HCT116 (cell line): ENCODE data around the gene PRRT1B. TPM values are rescaled to one million over a fixed set of nuclear protein-coding genes. Genes with fewer than 3 reads are reported as not detected.

Experiments
- ATAC-seq: fragments of 200-7000 bp; cut with Tn5 transposase; 2 replicates; pipeline ENCODE4 v1.9.1; 2020; ENCODE audit warnings: mild to moderate bottlenecking, moderate library complexity
- BruUV-seq: library from RNA; stranded (reverse); fragments of 400-500 nt; replicated peaks from 2 replicates; lab custom pipeline; 2021; lab: Mats Ljungman, UMichigan
- CTCF ChIA-PET: fragments of 300-600 bp; sonication (Branson Sonifier 250); formaldehyde crosslinking; loops from one replicate; lab custom pipeline; 2021; ENCODE audit warnings: antibody characterized with exemption; lab: Charles Lee
- POLR2A ChIA-PET: fragments of 300-600, 350-600 bp; sonication (Branson Sonifier 250); formaldehyde crosslinking; loops from one replicate; lab custom pipeline; 2021; ENCODE audit warnings: antibody characterized with exemption; lab: Charles Lee
- RAD21 ChIA-PET, 2 experiments: fragments of 300-600 bp; sonication (Branson Sonifier 250); formaldehyde crosslinking; loops; one replicate each; lab custom pipeline; 2023; ENCODE audit warnings: low total read pairs in 2 of 2; ENCODE audit not compliant: uncharacterized antibody in 2 of 2, unreplicated experiment in 2 of 2, low non-redundant PET in 1 of 2; lab: Charles Lee
- DNase-seq: peaks from one replicate; pipeline ENCODE4 v3.0.0-alpha.2; 2010; ENCODE audit warnings: low read depth, low spot score
- H2AFZ ChIP-seq: fragments of 200-600 bp; shearing (Covaris generic), sonication (generic); 2 replicates; pipeline ENCODE4 v1.6.1; 2017; ENCODE audit warnings: low read depth, mixed run types, mixed read lengths, antibody characterized with exemption, low read length; ENCODE audit not compliant: poor library complexity, severe bottlenecking
- H3K27ac ChIP-seq: 2 replicates; pipeline ENCODE4 v1.5.1; 2012; ENCODE audit warnings: low read depth, low read length
- H3K27me3 ChIP-seq: fragments of 200-600 bp; sonication (generic); 2 replicates; pipeline ENCODE4 v1.6.1; 2016; ENCODE audit warnings: mixed run types, low read length, mixed read lengths; ENCODE audit not compliant: insufficient read depth
- H3K36me3 ChIP-seq, 2 experiments: fragments of 200-500 bp in 1 of 2; fragments of 200-600 bp in 1 of 2; sonication (Bioruptor generic) in 1 of 2; sonication (generic) in 1 of 2; 2 replicates each; pipeline versions ENCODE4 v1.5.1 to v1.6.1; 2014 to 2016; ENCODE audit warnings: low read length in 2 of 2, inconsistent platforms in 1 of 2, mixed read lengths in 1 of 2, mixed run types in 1 of 2; ENCODE audit not compliant: insufficient read depth in 2 of 2, control insufficient read depth in 1 of 2
- H3K4me1 ChIP-seq, 2 experiments: fragments of 200-600 bp in 1 of 2; sonication (generic) in 1 of 2; 2 replicates each; pipeline versions ENCODE4 v1.5.1 to v1.6.1; 2012 to 2017; ENCODE audit warnings: low read length in 2 of 2, inconsistent platforms in 1 of 2, mild to moderate bottlenecking in 1 of 2, mixed read lengths in 1 of 2, mixed run types in 1 of 2, moderate library complexity in 1 of 2; ENCODE audit not compliant: insufficient read depth in 2 of 2, control insufficient read depth in 1 of 2
- H3K4me2 ChIP-seq: fragments of 200-600 bp; sonication (generic); 2 replicates; pipeline ENCODE4 v1.6.1; 2017; ENCODE audit warnings: mixed run types, low read length, mixed read lengths
- H3K4me3 ChIP-seq, 2 experiments: fragments of 200-600 bp in 1 of 2; sonication (generic) in 1 of 2; replicated peaks in 1 of 2; 2 replicates each; pipeline ENCODE4 v1.5.1; 2011 to 2016; ENCODE audit warnings: low read length in 2 of 2, control low read depth in 1 of 2, low read depth in 1 of 2, mild to moderate bottlenecking in 1 of 2, mixed read lengths in 1 of 2, mixed run types in 1 of 2
- H3K79me2 ChIP-seq: fragments of 200-600 bp; sonication (generic); 2 replicates; pipeline ENCODE4 v1.6.1; 2017; ENCODE audit warnings: mild to moderate bottlenecking, mixed run types, low read length, moderate library complexity, mixed read lengths; ENCODE audit not compliant: insufficient read depth
- H3K9ac ChIP-seq: fragments of 200-600 bp; sonication (generic); 2 replicates; pipeline ENCODE4 v1.6.1; 2016; ENCODE audit warnings: low read length, mixed read lengths
- H3K9me2 ChIP-seq: fragments of 200-600 bp; sonication (generic), shearing (Covaris generic); 2 replicates; pipeline ENCODE4 v1.6.1; 2017; ENCODE audit warnings: mixed run types, mild to moderate bottlenecking, moderate library complexity; ENCODE audit not compliant: insufficient read depth
- H3K9me3 ChIP-seq, 2 experiments: fragments of 200-500 bp in 1 of 2; fragments of 200-600 bp in 1 of 2; sonication (Bioruptor generic) in 1 of 2; sonication (generic) in 1 of 2; 2 replicates each; pipeline ENCODE4 v1.6.1; 2014 to 2017; ENCODE audit warnings: low read length in 2 of 2, mixed read lengths in 2 of 2, inconsistent platforms in 1 of 2, low read depth in 1 of 2, mild to moderate bottlenecking in 1 of 2, mixed run types in 1 of 2, moderate library complexity in 1 of 2; ENCODE audit not compliant: control insufficient read depth in 1 of 2, insufficient read depth in 1 of 2
- H4K20me1 ChIP-seq: fragments of 200-600 bp; sonication (generic), shearing (Covaris generic); 2 replicates; pipeline ENCODE4 v1.6.1; 2017; ENCODE audit warnings: mixed run types, mild to moderate bottlenecking, moderate library complexity; ENCODE audit not compliant: insufficient read depth
- ATF3 ChIP-seq: IDR thresholded peaks from 2 replicates; pipeline ENCODE4 v1.6.1; 2012
- EGR1 ChIP-seq: IDR thresholded peaks from 2 replicates; pipeline ENCODE4 v1.6.1; 2012; ENCODE audit warnings: low read depth
- ELF1 ChIP-seq: IDR thresholded peaks from 2 replicates; pipeline ENCODE4 v1.6.1; 2012; ENCODE audit warnings: low read depth, borderline replicate concordance
- EZH2 ChIP-seq: fragments of 200-600 bp; sonication (generic); IDR thresholded peaks from 2 replicates; pipeline ENCODE4 v1.6.1; 2017; ENCODE audit warnings: antibody characterized with exemption, mixed run types
- SIN3A ChIP-seq: IDR thresholded peaks from 2 replicates; pipeline ENCODE4 v1.6.1; 2012; ENCODE audit warnings: low read depth
- SRF ChIP-seq: IDR thresholded peaks from 2 replicates; pipeline ENCODE4 v1.6.1; 2012; ENCODE audit warnings: low read depth
- TCF7L2 ChIP-seq: IDR thresholded peaks from 2 replicates; pipeline ENCODE4 v1.7.0; 2011; ENCODE audit warnings: borderline replicate concordance, inconsistent platforms; ENCODE audit not compliant: insufficient read depth, insufficient read length; ENCODE audit errors: extremely low read depth
- ZBTB33 ChIP-seq: IDR thresholded peaks from 2 replicates; pipeline ENCODE4 v1.6.1; 2011; ENCODE audit warnings: mild to moderate bottlenecking, low read length, moderate library complexity; ENCODE audit not compliant: insufficient replicate concordance; ENCODE audit errors: extremely low read depth
- intact Hi-C: fragments of 100-400 bp; cut with micrococcal nuclease; formaldehyde crosslinking; loops from 2 replicates; pipeline ENCODE4 v1.10.0; 2022
- total RNA-seq: library from RNA; stranded (reverse); gene quantifications from one replicate; pipeline ENCODE4 v1.2.1, GENCODE V29; 2021; ENCODE audit not compliant: unreplicated experiment

Gene PRRT1B
- total RNA-seq, 1 experiment from 2014 or later = not detected

- intact Hi-C loops = no loop called here
- TF ChIP-seq ZBTB33 = no peak
- no peak for TF ChIP-seq TCF7L2
- no peak for TF ChIP-seq EZH2
- TF ChIP-seq SRF = no peak
- no peak for TF ChIP-seq ATF3
- TF ChIP-seq EGR1 = no peak
- TF ChIP-seq SIN3A = no peak
- TF ChIP-seq ELF1 = no peak
- Histone ChIP-seq H3K4me3 (peak overlapping the region; percentile 58 to 68), H3K27ac (peak overlapping the region; percentile 63; the same call in 1 of the 2 replicates), H4K20me1 (no peaks in the 10 kb centered on the region), H3K9me3 (no peaks in the 10 kb centered on the region), H3K9ac (peak overlapping the region; percentile 59), H3K36me3 (peaks cover 11 to 12% of the 10 kb centered on the region in 2 experiments; a peak in 3 of 4 replicates), H3K4me1 (peaks cover 0 to 10% of the 10 kb centered on the region in 2 experiments; a peak in 1 of 4 replicates), H3K27me3 (no peaks in the 10 kb centered on the region), H3K4me2 (peak overlapping the region; percentile 81), H3K9me2 (no peaks in the 10 kb centered on the region), H2AFZ (no peak overlapping the region), H3K79me2 (no peaks in the 10 kb centered on the region)
- POLR2A ChIA-PET = no interaction called here
- RAD21 ChIA-PET = no interaction called here
- no peak for DNase-seq
- BruUV-seq = no TSS peak
- CTCF ChIA-PET = no interaction called here
- ATAC-seq = peak; percentile 7
Observed at GRCh38 chr9:131503626-131504465, 41.5 kb upstream of the PRRT1B start.
